Activated naive CD4-positive, alpha-beta T cell treated with Interleukin-2 at 50 U/mL for 16 hours (primary cell): ENCODE data around the gene MMAB.
"Not testable (repeated sequence)": the region's sequence is repeated elsewhere in the genome, so short reads cannot be mapped to it uniquely, and the experiment has no call there.

ENCODE experiments used
- DNase-seq: peaks from one replicate; pipeline ENCODE4 v3.0.0-alpha.2; 2020

MMAB gene

GRCh38 chr12:109573029-109573913 is at the start of gene MMAB, which contains the start of gene MVK:
TSS of gene MMAB (minus strand) at chr12:109573504. CDS start at chr12:109573480, 24 bp downstream.
TSS of gene MVK (plus strand) at chr12:109573794. CDS start at chr12:109574823, 1,029 bp downstream.
- peak; percentile 99 for DNase-seq

- no peak for DNase-seq
Measured at GRCh38 chr12:109621901-109622364, 48.6 kb upstream of the MMAB start.

DNA sequence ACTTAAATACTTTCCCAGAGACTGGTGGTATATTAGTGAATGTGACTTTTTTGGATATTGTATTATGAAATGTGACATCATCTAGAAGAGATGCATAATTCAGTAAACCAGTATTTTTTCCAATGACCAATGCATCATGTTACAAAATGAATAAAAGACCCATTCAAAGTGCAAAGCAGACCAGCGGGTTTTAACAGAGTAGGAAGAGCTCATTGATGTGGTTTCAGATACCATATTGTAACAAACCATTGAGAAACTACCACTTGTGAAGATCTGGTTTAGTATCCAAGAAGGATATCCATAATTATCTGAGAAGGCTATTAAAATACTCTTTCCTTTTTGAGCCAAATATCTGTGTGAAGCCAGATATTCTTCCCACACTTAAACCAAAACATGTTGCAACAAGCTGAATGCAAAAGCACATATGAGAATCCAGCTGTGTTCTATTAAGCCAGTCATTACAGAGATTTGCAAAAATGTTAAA is 47.9 kb upstream of the MMAB start:
- DNase-seq = no peak

GRCh38 chr12:109619002-109619604 is 45.8 kb upstream of the MMAB start:
- no peak for DNase-seq

DNA sequence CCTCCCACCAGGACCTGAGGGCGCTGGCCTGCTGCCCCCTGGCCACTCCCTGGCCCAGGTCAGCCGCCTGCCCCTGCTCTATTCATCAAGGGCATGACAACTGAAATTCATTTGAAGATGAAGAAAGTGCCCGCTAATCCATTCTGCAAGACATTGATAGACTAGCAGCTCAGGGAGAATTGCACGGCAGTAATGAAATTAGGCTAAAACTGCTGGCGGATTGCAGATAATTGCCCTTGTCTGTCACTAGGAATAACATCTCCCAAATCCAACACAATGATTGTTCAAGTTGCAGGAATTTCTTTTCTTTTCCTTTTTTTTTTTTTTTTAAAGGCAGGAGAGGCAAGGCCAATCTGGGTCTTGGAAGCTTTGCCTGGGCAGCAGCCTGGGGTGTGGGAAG is 44.8 kb upstream of the MMAB start:
- DNase-seq = no peak

- no peak for DNase-seq
Measured at GRCh38 chr12:109617491-109617890, 44.2 kb upstream of the MMAB start.

DNA sequence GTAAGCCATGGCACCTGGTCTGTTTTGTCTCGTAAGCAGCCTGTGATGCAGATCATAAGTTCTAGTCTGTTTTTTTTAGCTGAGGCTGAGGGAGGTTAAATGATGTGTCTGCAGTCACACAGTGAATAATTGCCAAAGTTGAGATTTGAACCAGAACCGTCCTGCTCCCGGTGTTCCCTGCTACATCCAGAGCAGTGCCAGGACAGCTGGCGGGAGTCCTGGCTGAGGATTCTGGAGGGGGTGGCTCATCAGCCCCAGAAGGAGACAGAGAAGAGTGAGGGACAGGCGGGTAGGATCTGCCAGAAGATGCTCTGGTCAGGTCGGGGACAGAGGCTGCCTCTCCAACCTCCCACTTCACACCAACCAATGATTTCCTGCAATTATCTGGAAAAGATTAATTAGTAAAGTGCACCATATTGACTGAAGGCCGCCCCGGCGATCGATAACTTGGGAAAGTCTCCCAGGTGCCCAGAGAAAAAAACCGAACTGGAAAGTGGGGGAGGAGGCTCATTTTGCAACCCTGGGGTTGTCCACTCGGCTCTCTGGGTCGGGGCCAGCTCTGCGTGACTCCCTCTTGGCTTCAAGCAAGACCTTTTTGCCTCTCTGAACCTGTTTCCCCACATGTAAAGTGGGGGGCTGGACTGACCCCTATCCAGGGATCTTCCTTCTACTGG is 42.4 kb upstream of the MMAB start:
- DNase-seq = no peak

GRCh38 chr12:109613649-109614455 is 40.5 kb upstream of the MMAB start:
- no peak for DNase-seq

- DNase-seq = no peak
Measured at GRCh38 chr12:109612975-109613502, 39.7 kb upstream of the MMAB start.

GRCh38 chr12:109612003-109612402 is 38.7 kb upstream of the MMAB start:
- no peak for DNase-seq

DNA sequence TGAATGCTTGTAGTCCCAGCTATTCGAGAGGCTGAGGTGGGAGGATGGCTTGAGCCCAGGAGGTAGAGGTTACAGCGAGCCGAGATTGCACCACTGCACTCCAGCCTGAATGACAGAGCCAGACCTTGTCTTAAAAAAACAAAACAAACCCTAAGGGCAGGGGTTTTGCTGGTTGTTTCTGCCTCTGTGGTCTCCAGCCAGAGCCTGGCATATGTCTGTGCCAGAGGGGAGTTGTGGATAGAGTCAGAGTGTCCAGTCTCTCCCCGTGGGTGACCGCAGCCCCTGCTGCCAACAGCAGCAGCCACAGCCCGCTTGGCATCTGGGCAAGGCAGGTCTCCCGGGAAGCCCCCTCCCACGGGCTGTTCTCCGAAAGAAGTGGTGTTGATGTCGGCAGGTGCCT is 37.9 kb upstream of the MMAB start:
- DNase-seq = no peak

- no peak for DNase-seq
Measured at GRCh38 chr12:109610523-109610922, 37.2 kb upstream of the MMAB start.

DNA sequence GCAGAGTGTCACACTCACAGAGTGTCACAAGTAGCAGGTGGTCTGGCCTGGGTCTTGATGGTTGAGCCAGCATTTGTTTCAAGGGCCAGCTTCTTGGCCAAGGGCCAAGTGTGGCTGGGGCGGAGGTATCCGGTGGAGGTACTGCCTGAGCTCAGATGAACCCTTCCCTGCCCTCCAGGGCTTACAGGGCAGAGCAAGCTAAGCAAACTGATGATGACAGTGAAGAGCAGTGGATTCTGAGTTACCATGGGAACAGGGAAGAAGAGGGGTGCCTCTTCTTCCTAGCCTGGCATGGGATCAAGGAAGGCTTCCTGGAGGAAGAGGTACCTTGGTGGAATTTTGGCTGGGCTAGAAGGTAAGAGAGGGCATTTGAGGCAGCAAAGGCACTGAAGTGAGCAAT is 36.0 kb upstream of the MMAB start:
- DNase-seq = no peak

GRCh38 chr12:109608793-109609192 is 35.5 kb upstream of the MMAB start:
- DNase-seq = no peak

- DNase-seq = no peak
Measured at GRCh38 chr12:109608270-109608669, 35.0 kb upstream of the MMAB start.

DNA sequence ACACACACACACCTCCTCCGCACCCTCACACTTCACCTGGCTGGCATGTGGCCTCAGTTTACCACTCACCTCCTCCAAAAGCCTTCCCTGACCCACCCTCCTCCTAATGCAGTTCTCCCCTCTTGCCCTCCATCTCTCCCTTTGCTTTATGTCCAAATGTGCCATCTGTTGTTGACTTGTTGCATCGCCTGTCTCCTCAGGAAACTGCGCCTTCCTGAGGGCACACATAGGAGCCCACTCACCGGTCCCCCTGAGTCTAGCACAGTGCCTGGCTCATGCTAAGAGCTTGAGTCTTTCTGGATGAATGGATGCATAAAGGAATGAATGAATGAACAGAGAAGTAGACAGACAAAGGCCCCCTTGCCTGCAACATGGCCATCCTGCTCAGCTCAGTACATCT is 34.3 kb upstream of the MMAB start:
- no peak for DNase-seq

DNA sequence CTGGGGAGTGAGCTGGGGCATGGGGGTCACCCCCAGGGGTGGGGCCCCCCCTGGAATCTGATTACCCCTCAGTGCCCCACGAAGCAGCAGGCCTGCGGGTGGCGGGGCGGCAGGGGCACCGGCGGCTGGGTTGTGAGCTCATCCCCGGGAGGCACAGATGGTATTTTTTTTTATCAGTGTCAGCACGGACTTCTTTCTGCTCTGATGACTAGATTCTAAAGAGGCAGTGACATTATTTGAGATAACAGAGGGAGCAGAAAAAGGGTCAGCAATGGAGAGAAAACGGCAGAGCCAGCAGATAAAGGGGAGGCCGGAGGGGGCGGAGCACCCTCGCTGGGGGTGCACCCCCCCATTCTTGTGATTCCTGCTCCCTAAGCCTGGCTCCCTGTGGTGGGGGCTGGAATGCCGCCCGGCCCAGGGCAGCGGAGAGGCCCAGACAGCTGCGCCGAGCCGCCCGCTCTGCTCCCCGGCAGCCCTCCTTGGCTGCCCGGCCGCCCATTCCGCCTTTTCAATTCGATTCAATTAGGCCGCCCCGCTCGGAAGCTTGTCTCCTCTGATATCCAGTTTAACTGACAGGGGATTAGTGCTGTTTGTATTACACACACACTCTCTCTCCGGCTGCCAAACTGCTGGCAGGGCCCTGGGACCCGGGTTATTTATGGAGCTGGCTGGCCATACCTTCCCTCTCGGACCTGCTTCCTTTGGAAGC is 33.2 kb upstream of the MMAB start:
- no peak for DNase-seq

GRCh38 chr12:109605599-109606228 is 32.4 kb upstream of the MMAB start:
- no peak for DNase-seq

- DNase-seq = no peak
Measured at GRCh38 chr12:109605016-109605415, 31.7 kb upstream of the MMAB start.

- no peak for DNase-seq
Measured at GRCh38 chr12:109604132-109604585, 30.9 kb upstream of the MMAB start.

- not testable (repeated sequence) for DNase-seq
Measured at GRCh38 chr12:109602132-109602531, 28.8 kb upstream of the MMAB start.
